ENCODE data around the gene CLEC11A.

DNA sequence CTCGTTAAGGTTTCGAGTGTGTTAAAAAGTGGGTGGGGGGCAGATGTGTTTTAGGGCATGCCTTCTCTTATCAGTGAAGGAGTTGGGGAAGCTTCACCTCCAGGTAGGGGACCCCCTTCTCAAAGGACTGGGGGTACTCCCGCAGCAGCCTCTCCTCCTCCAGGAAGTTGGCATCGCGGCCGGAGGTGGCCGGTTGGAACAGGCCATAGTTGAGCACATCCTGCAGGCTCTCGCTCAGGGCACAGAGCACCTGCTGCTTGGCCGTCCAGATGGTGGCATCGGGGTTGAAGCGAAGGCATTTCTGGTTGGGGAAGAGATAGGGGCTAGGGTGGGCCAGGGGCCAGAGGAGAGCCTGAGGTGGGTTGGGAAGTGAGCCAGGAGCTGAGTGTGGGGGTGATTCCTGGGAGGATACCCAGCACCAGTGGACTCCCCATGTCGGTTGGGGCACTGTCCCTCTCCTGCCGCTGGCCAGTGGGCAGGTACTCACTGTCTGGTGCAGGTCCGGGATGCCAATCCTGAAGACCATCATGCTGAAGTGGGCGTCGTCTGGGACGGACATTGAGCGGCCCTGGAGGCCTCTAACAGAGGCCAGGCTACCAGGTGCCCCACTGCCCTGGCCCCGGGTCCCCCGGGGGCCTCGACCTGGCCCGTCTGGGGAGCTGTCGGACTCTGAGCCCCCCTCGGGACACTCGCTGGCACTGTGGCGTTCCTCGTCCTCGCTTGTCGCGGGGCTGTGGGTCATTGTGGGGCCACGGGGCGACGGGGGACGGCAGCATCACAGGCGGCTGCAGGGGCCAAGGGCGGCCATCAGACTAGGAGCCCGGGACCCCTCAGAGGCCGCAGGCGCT lies 6.8 kb upstream of the CLEC11A start:
- TF ChIP-seq POLR2A (IDR thresholded peaks at IDR 0.05) (no peak), POLR2AphosphoS5 (IDR thresholded peaks at IDR 0.05) (no peak)
- TF ChIP-seq, protein P1, sequence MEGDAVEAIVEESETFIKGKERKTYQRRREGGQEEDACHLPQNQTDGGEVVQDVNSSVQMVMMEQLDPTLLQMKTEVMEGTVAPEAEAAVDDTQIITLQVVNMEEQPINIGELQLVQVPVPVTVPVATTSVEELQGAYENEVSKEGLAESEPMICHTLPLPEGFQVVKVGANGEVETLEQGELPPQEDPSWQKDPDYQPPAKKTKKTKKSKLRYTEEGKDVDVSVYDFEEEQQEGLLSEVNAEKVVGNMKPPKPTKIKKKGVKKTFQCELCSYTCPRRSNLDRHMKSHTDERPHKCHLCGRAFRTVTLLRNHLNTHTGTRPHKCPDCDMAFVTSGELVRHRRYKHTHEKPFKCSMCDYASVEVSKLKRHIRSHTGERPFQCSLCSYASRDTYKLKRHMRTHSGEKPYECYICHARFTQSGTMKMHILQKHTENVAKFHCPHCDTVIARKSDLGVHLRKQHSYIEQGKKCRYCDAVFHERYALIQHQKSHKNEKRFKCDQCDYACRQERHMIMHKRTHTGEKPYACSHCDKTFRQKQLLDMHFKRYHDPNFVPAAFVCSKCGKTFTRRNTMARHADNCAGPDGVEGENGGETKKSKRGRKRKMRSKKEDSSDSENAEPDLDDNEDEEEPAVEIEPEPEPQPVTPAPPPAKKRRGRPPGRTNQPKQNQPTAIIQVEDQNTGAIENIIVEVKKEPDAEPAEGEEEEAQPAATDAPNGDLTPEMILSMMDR (IDR thresholded peaks at IDR 0.05) = no peak
